Muscle layer of duodenum (tissue), 2 donors: ENCODE data around the gene OGDH.
A peak's percentile ranks its signal among the peaks of the same experiment; 100 is the strongest.

ENCODE experiments used
- H3K27ac ChIP-seq: one replicate; pipeline ENCODE4 v1.7.0; 2013; ENCODE audit warnings: mild to moderate bottlenecking, low read length
- H3K27me3 ChIP-seq: one replicate; pipeline ENCODE4 v1.7.0; 2013; ENCODE audit warnings: low read depth, mild to moderate bottlenecking, control low read depth, low read length
- H3K36me3 ChIP-seq, 2 donors: one replicate each; pipeline ENCODE4 v1.7.0; 2013; ENCODE audit warnings: low read length in 2 of 2, control low read depth in 1 of 2, mild to moderate bottlenecking in 1 of 2; ENCODE audit not compliant: insufficient read depth in 2 of 2, control insufficient read depth in 1 of 2
- H3K4me1 ChIP-seq, 2 donors: one replicate each; pipeline ENCODE4 v1.7.0; 2013; ENCODE audit warnings: low read length in 2 of 2, mild to moderate bottlenecking in 2 of 2, control low read depth in 1 of 2, moderate library complexity in 1 of 2; ENCODE audit not compliant: insufficient read depth in 2 of 2, control insufficient read depth in 1 of 2
- H3K4me3 ChIP-seq, 2 donors: one replicate each; pipeline ENCODE4 v1.7.0; 2013; ENCODE audit warnings: low read length in 2 of 2, low read depth in 1 of 2, mild to moderate bottlenecking in 1 of 2
- H3K9me3 ChIP-seq, 2 donors: one replicate each; pipeline ENCODE4 v1.7.0; 2013; ENCODE audit warnings: low read length in 2 of 2, control low read depth in 1 of 2, mild to moderate bottlenecking in 1 of 2; ENCODE audit not compliant: control insufficient read depth in 1 of 2
- donor health status: healthy.

OGDH gene

DNA sequence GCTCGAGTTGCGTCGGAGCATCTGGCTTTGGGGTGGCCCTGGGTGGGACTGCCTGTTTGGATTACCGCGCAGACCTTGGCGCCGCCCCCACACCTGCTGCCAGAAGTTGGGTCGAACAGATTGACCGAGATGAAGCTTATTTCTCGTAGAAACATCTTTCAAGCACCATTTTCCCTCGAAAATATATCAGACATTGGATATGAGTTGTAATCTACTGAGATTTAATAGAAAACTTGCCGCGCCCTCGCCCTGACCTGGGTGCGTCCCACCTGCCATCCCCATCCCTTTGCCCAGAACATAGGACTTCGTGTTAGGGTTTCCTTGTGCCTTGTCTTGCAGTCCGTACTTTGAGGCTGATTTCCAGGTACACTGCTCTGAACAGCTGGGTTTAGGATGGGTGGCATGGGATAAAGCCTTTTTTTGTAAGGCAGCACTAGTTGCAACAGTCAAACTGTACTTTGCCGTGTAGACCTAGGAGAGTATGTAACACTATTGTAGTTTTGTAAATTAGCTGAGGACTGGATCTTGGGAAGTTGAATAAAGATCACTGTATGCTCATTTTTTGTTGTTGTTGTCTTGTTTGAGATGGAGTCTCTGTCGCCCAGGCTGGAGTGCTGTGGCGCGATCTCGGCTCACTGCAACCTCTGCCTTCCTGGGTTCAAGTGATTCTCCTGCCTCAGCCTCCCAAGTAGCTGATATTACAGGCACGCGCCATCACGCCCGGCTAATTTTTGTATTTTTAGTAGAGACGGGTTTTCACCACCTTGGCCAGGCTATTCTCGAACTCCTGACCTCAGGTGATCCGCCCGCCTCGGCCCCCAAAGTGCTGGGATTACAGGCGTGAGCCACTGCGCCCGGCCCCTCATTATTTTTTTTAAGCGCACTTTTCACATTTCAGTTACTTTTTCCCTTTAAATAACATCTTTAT is 978 bp downstream of the OGDH start:
- no peaks in the 10 kb centered on the region for H3K9me3 ChIP-seq
- H3K4me1 ChIP-seq = peaks cover 0 to 14% of the 10 kb centered on the region in 2 donors
- peak overlapping the region; percentile 83 to 91 for H3K4me3 ChIP-seq
- H3K36me3 ChIP-seq = no peaks in the 10 kb centered on the region
- no peaks in the 10 kb centered on the region for H3K27me3 ChIP-seq
- H3K27ac ChIP-seq = peak overlapping the region; percentile 97

- peaks cover 0 to 14% of the 10 kb centered on the region in 2 donors for H3K4me1 ChIP-seq
- no peak overlapping the region for H3K27ac ChIP-seq
- no peaks in the 10 kb centered on the region for H3K36me3 ChIP-seq
These were observed 2.7 kb downstream of the OGDH start for GRCh38 chr7:44608916-44609648.

DNA sequence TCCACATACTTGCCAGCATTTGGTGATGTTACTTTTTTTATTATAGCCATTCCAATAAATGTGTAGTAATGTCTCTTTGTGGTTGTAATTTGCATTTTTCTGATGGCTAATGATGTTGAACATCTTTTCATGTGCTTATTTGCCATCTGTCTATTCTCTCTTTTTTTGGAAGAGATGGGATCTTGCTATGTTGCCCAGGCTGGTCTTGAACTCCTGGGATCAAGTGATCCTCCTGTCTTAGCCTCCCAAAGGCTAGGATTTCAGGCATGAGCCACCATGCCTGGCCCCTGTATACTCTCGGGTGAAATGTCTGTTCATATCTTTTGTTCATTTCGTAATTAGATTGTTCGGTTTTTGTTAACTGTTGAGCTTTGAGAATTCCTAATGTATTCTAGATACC is 3.4 kb downstream of the OGDH start:
- Histone ChIP-seq H3K27ac (no peak overlapping the region), H3K27me3 (no peaks in the 10 kb centered on the region), H3K4me1 (peaks cover under 1 to 14% of the 10 kb centered on the region in 2 donors), H3K36me3 (no peaks in the 10 kb centered on the region), H3K9me3 (no peaks in the 10 kb centered on the region), H3K4me3 (no peak overlapping the region)

More at GRCh38 chr7:44608916-44609648, 2.7 kb downstream of the OGDH start:
- H3K4me3 ChIP-seq = no peak overlapping the region
- no peaks in the 10 kb centered on the region for H3K27me3 ChIP-seq
- H3K9me3 ChIP-seq = no peaks in the 10 kb centered on the region

DNA sequence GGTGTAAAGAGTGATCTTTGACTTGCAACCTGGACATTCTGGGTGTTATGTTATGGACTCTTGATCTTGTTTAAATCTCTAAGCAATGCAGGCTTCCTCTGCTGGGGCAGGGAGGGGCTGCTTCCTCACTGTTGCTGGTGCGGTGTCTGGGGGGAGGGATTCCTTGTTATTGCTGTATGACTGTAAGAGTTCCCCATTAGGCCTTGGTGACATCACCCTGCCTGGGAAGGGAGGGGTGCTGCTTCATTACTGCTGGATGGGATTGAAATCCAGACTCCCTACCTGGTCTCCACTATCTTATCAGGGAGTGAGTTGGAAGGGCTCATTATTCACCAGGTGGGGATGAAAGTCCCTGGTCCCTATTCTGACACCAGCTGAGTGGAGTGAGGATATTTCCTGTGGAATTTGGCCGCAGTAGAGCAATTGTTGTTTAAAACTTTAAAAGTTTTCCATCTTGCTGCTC is 8.8 kb downstream of the OGDH start:
- H3K4me1 ChIP-seq = peaks cover 7 to 21% of the 10 kb centered on the region in 2 donors
- peak overlapping the region; percentile 77 for H3K27ac ChIP-seq
- no peaks in the 10 kb centered on the region for H3K27me3 ChIP-seq
- peaks cover 0 to 4% of the 10 kb centered on the region in 2 donors for H3K36me3 ChIP-seq
- no peaks in the 10 kb centered on the region for H3K9me3 ChIP-seq
- no peak overlapping the region for H3K4me3 ChIP-seq

DNA sequence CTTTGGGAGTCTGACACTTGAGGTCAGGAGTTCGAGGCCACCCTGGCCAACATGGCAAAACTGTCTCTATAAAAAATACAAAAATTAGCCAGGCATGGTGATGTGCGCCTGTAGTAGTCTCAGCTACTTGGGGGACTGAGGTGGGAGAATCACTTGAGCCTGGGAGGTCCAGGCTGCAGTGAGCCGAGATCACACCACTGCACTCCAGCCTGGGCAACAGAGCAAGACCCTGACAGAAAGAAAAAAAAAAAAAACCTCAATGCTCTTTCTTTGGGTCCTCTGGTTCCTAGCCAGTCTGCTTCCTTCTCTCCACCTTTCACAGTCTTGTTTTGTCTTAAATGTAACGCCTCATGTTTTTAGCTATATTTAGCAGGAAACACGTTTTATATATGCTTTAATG is 9.4 kb downstream of the OGDH start:
- Histone ChIP-seq H3K36me3 (peaks cover 0 to 4% of the 10 kb centered on the region in 2 donors), H3K4me1 (peaks cover 7 to 24% of the 10 kb centered on the region in 2 donors), H3K27me3 (no peaks in the 10 kb centered on the region), H3K27ac (peak overlapping the region; percentile 77), H3K9me3 (no peaks in the 10 kb centered on the region), H3K4me3 (no peak overlapping the region)

DNA sequence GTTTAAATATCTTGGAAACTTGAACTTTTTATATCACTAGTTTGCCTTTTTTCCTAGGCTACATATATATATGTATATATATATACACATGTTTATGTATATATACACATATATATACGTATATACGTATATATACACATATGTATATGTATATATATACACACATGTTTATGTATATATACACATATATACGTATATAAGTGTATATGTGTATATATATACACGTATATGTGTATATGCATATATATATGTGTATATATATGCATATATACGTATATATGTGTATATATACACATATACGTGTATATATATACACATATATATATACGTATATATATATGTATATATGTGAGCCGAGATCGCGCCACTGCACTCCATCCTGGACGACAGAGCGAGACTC is 10.1 kb downstream of the OGDH start:
- Histone ChIP-seq H3K27ac (no peak overlapping the region), H3K27me3 (no peaks in the 10 kb centered on the region), H3K4me3 (no peak overlapping the region), H3K9me3 (no peaks in the 10 kb centered on the region), H3K36me3 (peaks cover 0 to 4% of the 10 kb centered on the region in 2 donors), H3K4me1 (peaks cover 7 to 28% of the 10 kb centered on the region in 2 donors)

DNA sequence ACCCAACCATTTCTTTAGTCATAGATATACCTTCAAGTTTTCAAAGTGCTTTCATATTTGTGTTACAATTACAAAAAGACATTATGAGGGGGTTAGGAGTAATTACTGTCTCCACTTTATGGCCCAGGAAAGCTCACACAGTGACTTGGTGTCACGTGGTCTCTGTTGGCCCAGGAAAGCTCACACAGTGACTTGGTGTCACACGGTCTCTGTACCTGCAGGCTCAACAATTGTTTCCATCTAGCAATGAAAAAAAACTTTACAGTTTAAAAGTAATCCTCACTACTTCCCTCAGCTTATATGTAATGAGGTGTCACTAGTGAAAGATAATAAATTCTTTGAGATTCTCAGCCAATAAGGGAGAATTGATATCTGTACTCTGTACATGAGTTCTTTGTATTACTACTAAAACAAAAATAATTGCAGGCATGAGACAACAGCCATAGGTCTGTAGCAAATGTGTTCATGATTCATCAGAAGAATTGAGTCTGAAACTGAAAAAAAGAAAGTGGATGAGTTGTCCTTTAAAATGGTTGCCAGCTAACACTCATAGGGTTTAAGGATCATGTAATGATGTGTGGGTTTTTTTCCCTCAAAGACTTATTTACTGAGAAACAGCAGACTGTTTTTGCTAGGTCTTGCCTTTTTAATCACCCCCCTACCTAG is 10.9 kb downstream of the OGDH start:
- Histone ChIP-seq H3K27ac (peak overlapping the region; percentile 2), H3K27me3 (no peaks in the 10 kb centered on the region), H3K9me3 (no peaks in the 10 kb centered on the region), H3K4me1 (peaks cover 12 to 29% of the 10 kb centered on the region in 2 donors), H3K36me3 (peaks cover 0 to 4% of the 10 kb centered on the region in 2 donors), H3K4me3 (no peak overlapping the region)

- Histone ChIP-seq H3K4me3 (no peak overlapping the region), H3K9me3 (no peaks in the 10 kb centered on the region), H3K27me3 (no peaks in the 10 kb centered on the region), H3K27ac (no peak overlapping the region), H3K4me1 (peaks cover 12 to 35% of the 10 kb centered on the region in 2 donors), H3K36me3 (peaks cover 0 to 4% of the 10 kb centered on the region in 2 donors)
These were observed 11.6 kb downstream of the OGDH start for GRCh38 chr7:44618045-44618444.

- peaks cover 12 to 37% of the 10 kb centered on the region in 2 donors for H3K4me1 ChIP-seq
- H3K9me3 ChIP-seq = no peaks in the 10 kb centered on the region
- peaks cover 0 to 4% of the 10 kb centered on the region in 2 donors for H3K36me3 ChIP-seq
- H3K27me3 ChIP-seq = no peaks in the 10 kb centered on the region
- H3K4me3 ChIP-seq = no peak overlapping the region
- no peak overlapping the region for H3K27ac ChIP-seq
These were observed 12.3 kb downstream of the OGDH start for GRCh38 chr7:44618753-44619152.

DNA sequence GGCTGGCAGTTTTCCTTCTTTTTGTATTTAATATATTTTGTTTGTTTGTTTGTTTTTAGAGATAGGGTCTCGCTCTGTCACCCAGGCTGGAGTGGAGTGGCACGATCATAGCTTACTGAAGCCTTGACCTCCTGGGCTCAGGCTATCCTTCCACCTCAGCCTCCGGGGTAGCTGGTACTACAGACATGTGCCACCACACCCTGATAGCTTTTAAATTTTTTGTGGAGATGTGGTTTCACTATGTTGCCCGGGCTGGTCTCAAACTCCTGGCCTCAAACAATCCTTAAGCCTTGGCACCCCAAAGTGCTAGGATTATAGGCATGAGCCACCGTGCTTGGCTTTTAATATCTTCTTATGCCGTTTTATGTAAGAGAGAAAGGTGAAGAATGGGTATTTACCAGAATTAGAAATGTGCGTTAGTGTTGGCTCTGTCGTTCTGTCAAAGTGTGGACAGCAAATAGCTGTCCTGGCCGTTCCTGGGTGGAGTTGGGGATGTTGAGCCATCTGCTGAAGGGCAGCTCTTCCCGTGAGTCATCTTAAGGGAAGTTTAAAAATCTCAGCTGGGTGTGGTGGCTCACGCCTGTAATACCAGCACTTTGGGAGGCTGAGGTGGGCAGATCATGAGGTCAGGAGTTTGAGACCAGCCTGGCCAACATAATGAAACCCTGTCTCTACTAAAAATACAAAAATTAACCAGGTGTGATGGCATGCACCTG is 14.8 kb downstream of the OGDH start:
- Histone ChIP-seq H3K27ac (peak overlapping the region; percentile 13), H3K9me3 (no peaks in the 10 kb centered on the region), H3K4me3 (no peak overlapping the region), H3K4me1 (peaks cover 6 to 30% of the 10 kb centered on the region in 2 donors), H3K27me3 (no peaks in the 10 kb centered on the region), H3K36me3 (peaks cover 15 to 24% of the 10 kb centered on the region in 2 donors)
